NCI-H146 (cell line): ENCODE results near the gene FOXO1.

Source experiments
- DNase-seq: peaks from one replicate; lab custom pipeline; 2025; lab: John Stamatoyannopoulos, UW

FOXO1 gene

DNA sequence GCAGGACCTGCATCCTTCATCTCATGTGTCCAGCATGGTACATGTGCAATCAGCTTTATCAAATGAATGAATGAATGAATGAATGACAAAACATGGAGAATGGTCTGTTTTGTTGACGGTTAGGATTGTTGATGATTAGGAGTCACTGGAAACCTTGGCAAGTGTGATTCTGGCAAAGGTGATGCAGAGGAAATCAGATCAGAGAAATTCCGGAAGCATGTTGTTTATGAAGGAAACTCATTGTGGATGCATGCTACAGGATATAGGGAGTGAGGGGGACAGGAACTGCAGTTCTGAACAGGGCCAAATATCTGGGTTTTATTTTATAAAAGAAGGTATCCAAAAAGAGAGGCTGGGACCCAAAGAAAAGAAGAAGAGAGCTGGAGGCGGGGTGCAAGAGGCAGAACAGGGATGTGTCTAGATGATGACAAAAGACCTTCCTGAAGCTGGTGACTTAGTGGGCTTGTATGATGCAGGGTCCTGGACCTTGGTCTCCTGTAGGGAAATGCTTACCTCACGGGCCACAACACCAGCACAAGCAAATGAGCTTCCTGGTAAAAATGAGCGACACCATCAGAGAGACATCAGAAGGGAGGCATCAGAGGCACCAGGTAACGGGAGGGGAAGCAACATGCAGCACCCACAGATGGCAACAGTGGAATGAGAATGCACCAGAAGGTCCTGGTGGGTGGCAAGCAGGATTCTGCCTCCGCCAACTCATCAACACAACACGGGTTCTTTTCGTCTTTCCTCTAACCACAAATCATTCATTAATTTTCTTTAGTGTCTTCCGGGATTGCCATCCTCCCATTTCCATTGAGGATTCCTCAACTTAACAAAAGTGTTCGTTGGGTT is 159.6 kb downstream of the FOXO1 start:
- DNase-seq, result no peak
